ENCODE measurements around the gene TRIM9. TPM values are rescaled to one million over a fixed set of nuclear protein-coding genes. Genes with fewer than 3 reads are reported as not detected.

Gene TRIM9
- total RNA-seq, 1 donor from 2014 or later, result under 0.01 TPM

GRCh38 chr14:50978529-50978871 lies 116.4 kb downstream of the TRIM9 start:
- DNase-seq (ENCODE audit: low read depth), result no peak
- no peak for FAIRE-seq
- Histone ChIP-seq H3K27me3 (ENCODE audit: control insufficient read depth, insufficient read depth, low read length) (peaks cover 7% of the 10 kb centered on the region), H3K4me3 (ENCODE audit: low read depth, low read length) (no peak overlapping the region), H3K36me3 (ENCODE audit: control insufficient read depth, insufficient read depth, low read length) (no peaks in the 10 kb centered on the region)
- TF ChIP-seq CTCF (IDR thresholded peaks at IDR 0.05; ENCODE audit: insufficient read depth, low read length, severe bottlenecking), result no peak

- DNase-seq (ENCODE audit: low read depth) (no peak), FAIRE-seq (no peak)
- Histone ChIP-seq H3K4me3 (ENCODE audit: low read depth, low read length) (no peak overlapping the region), H3K27me3 (ENCODE audit: control insufficient read depth, insufficient read depth, low read length) (peaks cover 7% of the 10 kb centered on the region), H3K36me3 (ENCODE audit: control insufficient read depth, insufficient read depth, low read length) (no peaks in the 10 kb centered on the region)
- no peak for TF ChIP-seq CTCF (IDR thresholded peaks at IDR 0.05; ENCODE audit: insufficient read depth, low read length, severe bottlenecking)
Measured at GRCh38 chr14:50977863-50978528, 116.9 kb downstream of the TRIM9 start.

GRCh38 chr14:50974118-50974517 lies 120.8 kb downstream of the TRIM9 start:
- Histone ChIP-seq H3K4me3 (ENCODE audit: low read depth, low read length) (no peak overlapping the region), H3K27me3 (ENCODE audit: control insufficient read depth, insufficient read depth, low read length) (peaks cover 1% of the 10 kb centered on the region), H3K36me3 (ENCODE audit: control insufficient read depth, insufficient read depth, low read length) (no peaks in the 10 kb centered on the region)
- FAIRE-seq (no peak), DNase-seq (ENCODE audit: low read depth) (no peak)
- no peak for TF ChIP-seq CTCF (IDR thresholded peaks at IDR 0.05; ENCODE audit: insufficient read depth, low read length, severe bottlenecking)

GRCh38 chr14:50972734-50973133 lies 122.2 kb downstream of the TRIM9 start:
- TF ChIP-seq CTCF (IDR thresholded peaks at IDR 0.05; ENCODE audit: insufficient read depth, low read length, severe bottlenecking), result no peak
- FAIRE-seq (no peak), DNase-seq (ENCODE audit: low read depth) (no peak)
- Histone ChIP-seq H3K4me3 (ENCODE audit: low read depth, low read length) (no peak overlapping the region), H3K36me3 (ENCODE audit: control insufficient read depth, insufficient read depth, low read length) (no peaks in the 10 kb centered on the region), H3K27me3 (ENCODE audit: control insufficient read depth, insufficient read depth, low read length) (peaks cover 1% of the 10 kb centered on the region)

- Histone ChIP-seq H3K4me3 (ENCODE audit: low read depth, low read length) (no peak overlapping the region), H3K27me3 (ENCODE audit: control insufficient read depth, insufficient read depth, low read length) (peaks cover 1% of the 10 kb centered on the region), H3K36me3 (ENCODE audit: control insufficient read depth, insufficient read depth, low read length) (no peaks in the 10 kb centered on the region)
- FAIRE-seq (no peak), DNase-seq (ENCODE audit: low read depth) (no peak)
- no peak for TF ChIP-seq CTCF (IDR thresholded peaks at IDR 0.05; ENCODE audit: insufficient read depth, low read length, severe bottlenecking)
Measured at GRCh38 chr14:50970886-50971781, 123.8 kb downstream of the TRIM9 start.
